Spleen (tissue), 7 donors: Measurements from ENCODE around the gene SLC41A1.

Source experiments
- POLR2A ChIP-seq, 3 donors: fragments of 450-650 bp; IDR thresholded peaks; one replicate each; pipeline ENCODE4 v1.5.1; 2017; ENCODE audit warnings: antibody characterized with exemption in 3 of 3, mild to moderate bottlenecking in 1 of 3
- TF ChIP-seq, protein P1 (sequence below), 11 experiments: fragments of 200-600 bp in 7 of 11; fragments of 450-650 bp in 4 of 11; sonication (generic) in 4 of 11; IDR thresholded peaks in 8 of 11; conservative IDR thresholded peaks in 3 of 11; 1 replicate in 7 of 11; 2 replicates in 4 of 11; pipeline versions ENCODE4 v1.4.0 to v1.8.0; 2016 to 2021; ENCODE audit warnings: antibody characterized with exemption in 11 of 11, inconsistent platforms in 4 of 11, mild to moderate bottlenecking in 1 of 11
- donor health status: DM: no; HTN: no; CAD: no; lungs with moderate emphysema.
- donor health status: DM: no; HTN: no; CAD: no.
- donor health status: DM: no; HTN: no; CAD: no.

GRCh38 chr1:205785446-205785845, 27.6 kb downstream of the SLC41A1 start:
- TF ChIP-seq, protein P1, sequence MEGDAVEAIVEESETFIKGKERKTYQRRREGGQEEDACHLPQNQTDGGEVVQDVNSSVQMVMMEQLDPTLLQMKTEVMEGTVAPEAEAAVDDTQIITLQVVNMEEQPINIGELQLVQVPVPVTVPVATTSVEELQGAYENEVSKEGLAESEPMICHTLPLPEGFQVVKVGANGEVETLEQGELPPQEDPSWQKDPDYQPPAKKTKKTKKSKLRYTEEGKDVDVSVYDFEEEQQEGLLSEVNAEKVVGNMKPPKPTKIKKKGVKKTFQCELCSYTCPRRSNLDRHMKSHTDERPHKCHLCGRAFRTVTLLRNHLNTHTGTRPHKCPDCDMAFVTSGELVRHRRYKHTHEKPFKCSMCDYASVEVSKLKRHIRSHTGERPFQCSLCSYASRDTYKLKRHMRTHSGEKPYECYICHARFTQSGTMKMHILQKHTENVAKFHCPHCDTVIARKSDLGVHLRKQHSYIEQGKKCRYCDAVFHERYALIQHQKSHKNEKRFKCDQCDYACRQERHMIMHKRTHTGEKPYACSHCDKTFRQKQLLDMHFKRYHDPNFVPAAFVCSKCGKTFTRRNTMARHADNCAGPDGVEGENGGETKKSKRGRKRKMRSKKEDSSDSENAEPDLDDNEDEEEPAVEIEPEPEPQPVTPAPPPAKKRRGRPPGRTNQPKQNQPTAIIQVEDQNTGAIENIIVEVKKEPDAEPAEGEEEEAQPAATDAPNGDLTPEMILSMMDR (IDR thresholded peaks at IDR 0.05 in 8 of 11, conservative IDR thresholded peaks at IDR 0.05 in 3 of 11) = no peak
- no peak for TF ChIP-seq POLR2A (IDR thresholded peaks at IDR 0.05)
